Neural progenitor cell (in vitro differentiated cells): Measurements from ENCODE around the gene TSBP1. TPM values are rescaled to one million over a fixed set of nuclear protein-coding genes. Genes with fewer than 3 reads are reported as not detected.

Source experiments
- DNase-seq: peaks from one replicate; pipeline ENCODE4 v3.0.0-alpha.2; 2016; ENCODE audit warnings: low spot score
- H2AFZ ChIP-seq: fragments of 200-600 bp; sonication (generic); replicated peaks from 2 replicates; pipeline ENCODE4 v1.6.1; 2016; ENCODE audit warnings: antibody characterized with exemption
- H3F3A ChIP-seq: fragments of 200-600 bp; sonication (generic); 2 replicates; pipeline ENCODE4 v1.6.1; 2016; ENCODE audit warnings: antibody characterized with exemption, low read depth
- H3K27ac ChIP-seq: fragments of 200-600 bp; sonication (generic); 2 replicates; pipeline ENCODE4 v1.5.1; 2016; ENCODE audit warnings: mild to moderate bottlenecking
- H3K27me3 ChIP-seq: fragments of 200-600 bp; sonication (generic); 2 replicates; pipeline ENCODE4 v1.6.1; 2016; ENCODE audit warnings: mild to moderate bottlenecking, moderate library complexity
- H3K36me3 ChIP-seq: fragments of 200-600 bp; sonication (generic); 2 replicates; pipeline ENCODE4 v1.5.1; 2016
- H3K4me1 ChIP-seq: fragments of 200-600 bp; sonication (generic); 2 replicates; pipeline ENCODE4 v1.6.1; 2016; ENCODE audit warnings: mixed run types
- H3K4me2 ChIP-seq: fragments of 200-600 bp; sonication (generic); 2 replicates; pipeline ENCODE4 v1.6.1; 2016
- H3K4me3 ChIP-seq: fragments of 200-600 bp; sonication (generic); 2 replicates; pipeline ENCODE4 v1.5.1; 2016
- H3K79me2 ChIP-seq: fragments of 200-600 bp; sonication (generic); 2 replicates; pipeline ENCODE4 v1.6.1; 2016; ENCODE audit warnings: low read depth
- H3K9ac ChIP-seq: fragments of 200-600 bp; sonication (generic); 2 replicates; pipeline ENCODE4 v1.6.1; 2016
- H3K9me3 ChIP-seq: fragments of 200-600 bp; sonication (generic); 2 replicates; pipeline ENCODE4 v1.5.1; 2016; ENCODE audit warnings: low read depth
- H4K20me1 ChIP-seq: fragments of 200-600 bp; sonication (generic); 2 replicates; pipeline ENCODE4 v1.6.1; 2016; ENCODE audit warnings: low read depth
- H3K27ac Mint-ChIP-seq: 3 replicates; pipeline ENCODE4 v1.8.0; 2021; ENCODE audit warnings: mixed read lengths
- H3K27me3 Mint-ChIP-seq: 2 replicates; pipeline ENCODE4 v1.8.0; 2022; ENCODE audit warnings: low read depth, mild to moderate bottlenecking, inconsistent platforms, moderate library complexity, mixed read lengths; ENCODE audit not compliant: insufficient read depth
- H3K36me3 Mint-ChIP-seq: 3 replicates; pipeline ENCODE4 v1.8.0; 2021; ENCODE audit warnings: mixed read lengths
- H3K4me1 Mint-ChIP-seq: 3 replicates; pipeline ENCODE4 v1.8.0; 2021; ENCODE audit warnings: mixed read lengths
- H3K4me3 Mint-ChIP-seq: 3 replicates; pipeline ENCODE4 v1.8.0; 2021; ENCODE audit warnings: mild to moderate bottlenecking, moderate library complexity, mixed read lengths
- H3K9me3 Mint-ChIP-seq: 3 replicates; pipeline ENCODE4 v1.8.0; 2020; ENCODE audit warnings: mixed read lengths
- CTCF ChIP-seq: fragments of 200-600 bp; sonication (generic); IDR thresholded peaks from 2 replicates; pipeline ENCODE4 v1.5.1; 2017; ENCODE audit warnings: antibody characterized with exemption, mild to moderate bottlenecking
- EZH2 ChIP-seq: fragments of 200-600 bp; sonication (generic); IDR thresholded peaks from 2 replicates; pipeline ENCODE4 v1.6.1; 2017; ENCODE audit warnings: antibody characterized with exemption, mild to moderate bottlenecking, moderate library complexity
- EZH2phosphoT487 ChIP-seq: fragments of 200-600 bp; sonication (generic); IDR thresholded peaks from 2 replicates; pipeline ENCODE4 v1.6.1; 2017; ENCODE audit warnings: antibody characterized with exemption
- total RNA-seq: library from RNA; depleted of rRNA; stranded (reverse); fragments of >200 nt; gene quantifications from 2 replicates; pipeline ENCODE4 v1.2.3, GENCODE V29; 2015; ENCODE audit warnings: low replicate concordance

Gene TSBP1
- total RNA-seq, 1 donor from 2014 or later, result not detected

GRCh38 chr6:32406197-32406596 is 34.5 kb upstream of the TSBP1 start:
- Histone ChIP-seq H3K4me3 (no peak overlapping the region), H4K20me1 (no peaks in the 10 kb centered on the region), H3K9me3 (no peaks in the 10 kb centered on the region), H3K9ac (no peak overlapping the region), H3K27ac (no peak overlapping the region), H3K4me1 (peaks cover 13% of the 10 kb centered on the region), H3F3A (no peaks in the 10 kb centered on the region), H3K79me2 (no peaks in the 10 kb centered on the region), H3K36me3 (no peaks in the 10 kb centered on the region), H3K4me2 (no peak overlapping the region), H2AFZ (no peak overlapping the region), H3K27me3 (no peaks in the 10 kb centered on the region)
- no peaks in the 10 kb centered on the region for H3K9me3 Mint-ChIP-seq
- H3K4me3 Mint-ChIP-seq, result no peak overlapping the region
- H3K4me1 Mint-ChIP-seq, result peaks cover 3% of the 10 kb centered on the region
- H3K36me3 Mint-ChIP-seq, result no peaks in the 10 kb centered on the region
- no peak for DNase-seq
- peaks cover 2% of the 10 kb centered on the region for H3K27me3 Mint-ChIP-seq
- TF ChIP-seq EZH2, result no peak
- no peak for TF ChIP-seq EZH2phosphoT487
- TF ChIP-seq CTCF, result no peak
- no peak overlapping the region for H3K27ac Mint-ChIP-seq

- TF ChIP-seq EZH2phosphoT487, result no peak
- no peak for TF ChIP-seq EZH2
- TF ChIP-seq CTCF, result no peak
- peaks cover 13% of the 10 kb centered on the region for H3K4me1 ChIP-seq
- H3K36me3 ChIP-seq, result no peaks in the 10 kb centered on the region
- no peak overlapping the region for H2AFZ ChIP-seq
- no peaks in the 10 kb centered on the region for H3K27me3 ChIP-seq
- no peaks in the 10 kb centered on the region for H3F3A ChIP-seq
- H3K9me3 Mint-ChIP-seq, result no peaks in the 10 kb centered on the region
- H3K4me2 ChIP-seq, result no peak overlapping the region
- no peak overlapping the region for H3K9ac ChIP-seq
- no peaks in the 10 kb centered on the region for H3K79me2 ChIP-seq
- no peaks in the 10 kb centered on the region for H4K20me1 ChIP-seq
- no peaks in the 10 kb centered on the region for H3K36me3 Mint-ChIP-seq
- H3K4me1 Mint-ChIP-seq, result peaks cover 3% of the 10 kb centered on the region
- no peak overlapping the region for H3K27ac ChIP-seq
- H3K9me3 ChIP-seq, result no peaks in the 10 kb centered on the region
- DNase-seq, result no peak
- H3K4me3 Mint-ChIP-seq, result no peak overlapping the region
- H3K27ac Mint-ChIP-seq, result no peak overlapping the region
- H3K27me3 Mint-ChIP-seq, result no peaks in the 10 kb centered on the region
- no peak overlapping the region for H3K4me3 ChIP-seq
Observed at GRCh38 chr6:32405656-32406055, 34.0 kb upstream of the TSBP1 start.

- no peaks in the 10 kb centered on the region for H3K36me3 ChIP-seq
- no peak overlapping the region for H3K9ac ChIP-seq
- H3K4me1 ChIP-seq, result peaks cover 13% of the 10 kb centered on the region
- H3K79me2 ChIP-seq, result no peaks in the 10 kb centered on the region
- no peak overlapping the region for H2AFZ ChIP-seq
- H3K27ac ChIP-seq, result no peak overlapping the region
- peaks cover 3% of the 10 kb centered on the region for H3K4me1 Mint-ChIP-seq
- H4K20me1 ChIP-seq, result no peaks in the 10 kb centered on the region
- H3K36me3 Mint-ChIP-seq, result no peaks in the 10 kb centered on the region
- DNase-seq, result peak; percentile 16
- no peak overlapping the region for H3K4me3 Mint-ChIP-seq
- no peaks in the 10 kb centered on the region for H3K27me3 Mint-ChIP-seq
- H3K9me3 Mint-ChIP-seq, result peaks cover 2% of the 10 kb centered on the region
- H3K27me3 ChIP-seq, result no peaks in the 10 kb centered on the region
- H3K9me3 ChIP-seq, result no peaks in the 10 kb centered on the region
- H3K4me3 ChIP-seq, result no peak overlapping the region
- TF ChIP-seq EZH2phosphoT487, result no peak
- no peak for TF ChIP-seq EZH2
- TF ChIP-seq CTCF, result no peak
- no peaks in the 10 kb centered on the region for H3F3A ChIP-seq
- H3K27ac Mint-ChIP-seq, result no peak overlapping the region
- H3K4me2 ChIP-seq, result no peak overlapping the region
Observed at GRCh38 chr6:32402812-32403211, 31.1 kb upstream of the TSBP1 start.
